Bone marrow (tissue), 2 donors: ENCODE measurements around the gene THG1L.

Experiments
- DNase-seq, 2 donors: peaks; one replicate each; lab custom pipeline; 2025; lab: John Stamatoyannopoulos, UW

Gene THG1L

GRCh38 chr5:157758706-157759105 is 27.5 kb downstream of the THG1L start:
- no peak for DNase-seq

DNA sequence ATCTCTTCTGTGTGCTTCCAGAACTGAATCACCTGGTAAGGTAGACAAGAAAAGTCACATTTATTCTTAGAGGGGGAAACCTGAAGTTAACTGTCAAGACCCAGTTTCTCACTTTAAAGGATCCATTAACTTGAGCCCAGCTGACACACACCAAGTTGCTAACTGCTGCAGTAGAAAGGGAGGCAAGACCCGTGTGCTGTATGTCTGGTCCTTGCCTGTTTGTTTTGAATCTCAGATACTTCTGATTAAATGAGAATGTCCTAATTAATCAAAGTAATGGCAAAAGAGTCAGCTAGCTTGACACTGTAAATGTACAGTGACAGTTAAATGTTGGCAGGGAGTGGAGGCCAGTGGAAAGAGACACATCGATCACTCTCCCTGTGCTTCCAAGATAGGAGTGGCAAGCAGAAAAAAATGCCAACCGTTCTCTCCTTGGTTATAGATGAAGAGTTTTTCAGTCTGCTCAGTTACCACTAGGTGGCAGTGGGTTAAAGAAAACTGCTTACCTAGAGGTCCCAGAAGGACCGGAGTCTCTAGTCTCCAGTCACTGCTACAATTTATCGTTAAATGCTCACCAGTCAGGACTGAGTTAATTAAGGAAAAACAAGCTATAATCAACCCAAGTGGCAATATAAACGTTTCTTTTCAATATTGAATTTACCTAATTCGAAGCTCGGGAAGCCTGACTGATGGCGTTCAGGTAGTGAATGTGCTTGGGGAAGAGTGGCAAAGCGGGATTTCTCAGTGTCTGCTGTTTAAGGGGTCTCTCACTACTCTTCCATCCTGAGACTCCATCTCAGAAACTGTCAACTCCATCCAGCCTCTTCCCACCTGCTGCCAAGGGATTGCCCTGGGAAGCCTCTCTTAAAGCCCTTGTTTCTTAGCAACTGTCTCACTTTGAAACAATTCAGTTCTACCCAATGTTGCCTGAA is 30.7 kb downstream of the THG1L start:
- peak in 1 of 2 donors; percentile 40 for DNase-seq

DNA sequence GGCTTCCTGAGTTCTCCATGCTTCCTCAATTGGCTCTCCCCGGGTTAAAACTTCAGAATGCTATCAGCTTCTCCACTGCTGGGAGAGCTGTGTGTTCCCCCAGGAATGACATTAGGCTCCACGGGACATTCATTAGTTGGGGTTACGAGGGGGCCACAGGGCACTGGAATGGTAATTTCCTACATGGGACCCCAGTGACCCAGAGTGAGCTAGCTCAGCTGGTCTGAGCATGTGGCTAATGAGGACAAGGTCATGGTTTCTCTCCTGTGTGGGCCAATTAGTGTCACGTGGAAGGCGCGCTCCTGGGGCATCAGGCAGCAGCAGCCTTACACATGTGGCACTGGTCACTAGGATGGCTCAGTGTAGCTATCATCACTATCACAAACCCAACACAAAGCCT is 33.3 kb downstream of the THG1L start:
- DNase-seq, result no peak

GRCh38 chr5:157766442-157766841 is 35.2 kb downstream of the THG1L start:
- no peak for DNase-seq

GRCh38 chr5:157766902-157767301 is 35.7 kb downstream of the THG1L start:
- DNase-seq, result no peak

- no peak for DNase-seq
Measured at GRCh38 chr5:157767689-157768088, 36.5 kb downstream of the THG1L start.

DNA sequence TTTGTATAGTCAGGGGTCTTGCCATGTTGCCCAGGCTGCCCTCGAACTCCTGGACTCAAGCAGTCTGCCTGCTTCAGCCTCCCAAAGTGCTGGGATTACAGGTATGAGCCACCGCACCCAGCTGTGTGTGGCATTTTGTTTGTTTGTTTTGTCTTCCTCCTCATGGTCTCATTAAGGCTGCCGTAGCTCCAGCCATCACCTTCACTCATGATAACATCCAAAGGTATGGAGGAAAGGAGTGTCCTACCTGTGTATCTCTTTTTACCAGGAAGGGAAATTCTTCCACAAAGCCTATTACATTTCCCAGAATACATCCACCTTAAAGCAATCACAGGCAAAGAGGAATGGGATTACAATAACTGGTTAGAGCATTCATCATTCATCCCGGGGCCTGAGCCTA is 39.4 kb downstream of the THG1L start:
- no peak for DNase-seq

GRCh38 chr5:157772127-157772526 is 40.9 kb downstream of the THG1L start:
- DNase-seq, result no peak

DNA sequence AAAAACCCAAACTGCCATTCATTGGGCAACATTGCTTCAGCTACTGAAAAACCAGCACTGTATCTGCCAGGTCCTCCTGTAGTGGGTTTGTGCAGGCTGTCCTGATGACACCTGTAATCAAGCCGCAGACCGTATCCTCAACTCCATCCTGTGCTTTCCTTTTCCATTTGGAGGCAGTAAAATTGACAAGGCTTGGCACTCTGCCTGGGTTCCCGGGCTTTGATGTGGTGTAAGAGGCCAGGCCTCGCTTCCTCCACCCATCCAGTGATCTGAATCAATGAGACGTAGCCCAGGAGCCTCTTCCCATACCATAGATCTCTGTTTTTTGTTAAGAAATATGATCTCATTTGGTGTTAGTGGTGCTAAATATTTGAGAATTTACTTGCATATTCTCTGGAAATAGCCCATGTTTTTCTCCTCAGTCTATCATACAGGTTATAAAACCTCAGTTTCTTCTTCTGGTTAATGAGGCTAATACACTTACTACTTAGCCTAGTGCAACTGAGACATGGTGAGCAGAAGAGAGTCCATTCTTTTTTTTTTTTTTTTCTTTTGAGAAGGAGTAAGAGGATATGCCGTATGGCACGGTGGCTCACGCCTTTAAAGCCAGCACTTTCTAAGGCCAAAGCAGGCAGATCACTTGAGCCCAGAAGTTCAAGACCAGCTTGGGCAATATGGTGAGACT is 47.0 kb downstream of the THG1L start:
- DNase-seq, result no peak

- DNase-seq, result no peak
Measured at GRCh38 chr5:157779221-157779620, 48.0 kb downstream of the THG1L start.

DNA sequence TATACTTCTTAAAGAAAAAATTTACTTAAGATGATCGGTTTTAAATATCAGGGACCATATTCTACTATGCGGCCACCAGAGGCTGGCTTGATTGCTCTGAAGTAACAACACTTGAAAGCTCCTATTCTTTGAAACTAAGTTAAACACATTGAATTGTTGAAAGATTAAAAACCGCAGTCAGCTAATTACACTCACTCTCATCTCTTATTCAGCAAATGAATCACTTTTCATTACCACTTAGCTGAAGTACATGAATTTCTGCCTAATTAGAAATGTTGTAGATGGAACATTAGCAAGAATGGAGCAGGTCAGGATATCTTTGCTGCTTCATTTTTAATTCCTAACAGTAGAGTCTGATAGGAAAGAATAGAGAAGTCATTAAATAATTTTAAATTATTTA is 54.6 kb downstream of the THG1L start:
- no peak for DNase-seq
